GM23338 (cell line): Measurements from ENCODE around the gene SRPK1.

Source experiments
- CREB1 ChIP-seq: fragments of 250-450 bp; sonication (Bioruptor Pico); IDR thresholded peaks from 2 replicates; pipeline ENCODE4 v1.5.0; 2020; ENCODE audit warnings: low read depth, mild to moderate bottlenecking, moderate library complexity
- EZH2 ChIP-seq: fragments of 200-600 bp; sonication (generic); IDR thresholded peaks from one replicate; pipeline ENCODE4 v1.8.0; 2017; ENCODE audit warnings: antibody characterized with exemption, mild to moderate bottlenecking, low read depth; ENCODE audit not compliant: unreplicated experiment
- EZH2phosphoT487 ChIP-seq: fragments of 200-600 bp; sonication (generic); IDR thresholded peaks from one replicate; pipeline ENCODE4 v1.8.1; 2018; ENCODE audit warnings: antibody characterized with exemption; ENCODE audit not compliant: unreplicated experiment
- JUNB ChIP-seq: IDR thresholded peaks from one replicate; pipeline ENCODE4 v1.6.1; 2016; ENCODE audit warnings: antibody characterized with exemption; ENCODE audit not compliant: unreplicated experiment
- POLR2AphosphoS5 ChIP-seq: IDR thresholded peaks from 2 replicates; pipeline ENCODE4 v1.6.1; 2016; ENCODE audit warnings: antibody characterized with exemption, low read depth
- TF ChIP-seq, protein P1 (sequence below): IDR thresholded peaks from one replicate; pipeline ENCODE4 v1.6.1; 2018; ENCODE audit warnings: antibody characterized with exemption; ENCODE audit not compliant: unreplicated experiment
- TF ChIP-seq, protein P2 (sequence below), 2 experiments: fragments of 200-600 bp in 1 of 2; sonication (generic) in 1 of 2; conservative IDR thresholded peaks; 2 replicates each; pipeline versions ENCODE4 v1.5.1 to v1.6.1; 2016 to 2017; ENCODE audit warnings: antibody characterized with exemption in 2 of 2, low read depth in 2 of 2, mild to moderate bottlenecking in 2 of 2, moderate library complexity in 1 of 2

DNA sequence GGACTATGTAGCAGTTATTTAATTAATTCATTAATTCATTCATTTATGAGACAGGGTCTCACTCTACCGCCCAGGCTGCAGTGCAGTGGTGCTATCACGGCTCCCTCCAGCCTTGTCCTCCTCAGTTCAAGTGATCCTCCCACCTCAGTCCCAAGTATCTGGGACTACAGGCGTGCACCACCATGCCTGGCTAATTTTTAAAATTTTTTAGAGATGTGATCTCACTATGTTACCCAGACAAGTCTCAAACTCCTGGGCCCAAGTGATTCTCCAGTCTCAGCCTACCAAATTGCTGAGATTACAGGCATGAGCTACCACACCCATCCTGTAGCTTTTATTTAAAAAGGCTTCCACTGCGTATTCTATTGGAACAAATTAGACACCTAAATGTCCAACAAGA is 23.4 kb downstream of the SRPK1 start:
- TF ChIP-seq EZH2phosphoT487 = no peak
- TF ChIP-seq, protein P1, sequence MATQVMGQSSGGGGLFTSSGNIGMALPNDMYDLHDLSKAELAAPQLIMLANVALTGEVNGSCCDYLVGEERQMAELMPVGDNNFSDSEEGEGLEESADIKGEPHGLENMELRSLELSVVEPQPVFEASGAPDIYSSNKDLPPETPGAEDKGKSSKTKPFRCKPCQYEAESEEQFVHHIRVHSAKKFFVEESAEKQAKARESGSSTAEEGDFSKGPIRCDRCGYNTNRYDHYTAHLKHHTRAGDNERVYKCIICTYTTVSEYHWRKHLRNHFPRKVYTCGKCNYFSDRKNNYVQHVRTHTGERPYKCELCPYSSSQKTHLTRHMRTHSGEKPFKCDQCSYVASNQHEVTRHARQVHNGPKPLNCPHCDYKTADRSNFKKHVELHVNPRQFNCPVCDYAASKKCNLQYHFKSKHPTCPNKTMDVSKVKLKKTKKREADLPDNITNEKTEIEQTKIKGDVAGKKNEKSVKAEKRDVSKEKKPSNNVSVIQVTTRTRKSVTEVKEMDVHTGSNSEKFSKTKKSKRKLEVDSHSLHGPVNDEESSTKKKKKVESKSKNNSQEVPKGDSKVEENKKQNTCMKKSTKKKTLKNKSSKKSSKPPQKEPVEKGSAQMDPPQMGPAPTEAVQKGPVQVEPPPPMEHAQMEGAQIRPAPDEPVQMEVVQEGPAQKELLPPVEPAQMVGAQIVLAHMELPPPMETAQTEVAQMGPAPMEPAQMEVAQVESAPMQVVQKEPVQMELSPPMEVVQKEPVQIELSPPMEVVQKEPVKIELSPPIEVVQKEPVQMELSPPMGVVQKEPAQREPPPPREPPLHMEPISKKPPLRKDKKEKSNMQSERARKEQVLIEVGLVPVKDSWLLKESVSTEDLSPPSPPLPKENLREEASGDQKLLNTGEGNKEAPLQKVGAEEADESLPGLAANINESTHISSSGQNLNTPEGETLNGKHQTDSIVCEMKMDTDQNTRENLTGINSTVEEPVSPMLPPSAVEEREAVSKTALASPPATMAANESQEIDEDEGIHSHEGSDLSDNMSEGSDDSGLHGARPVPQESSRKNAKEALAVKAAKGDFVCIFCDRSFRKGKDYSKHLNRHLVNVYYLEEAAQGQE = no peak
- no peak for TF ChIP-seq EZH2
- TF ChIP-seq, protein P2, sequence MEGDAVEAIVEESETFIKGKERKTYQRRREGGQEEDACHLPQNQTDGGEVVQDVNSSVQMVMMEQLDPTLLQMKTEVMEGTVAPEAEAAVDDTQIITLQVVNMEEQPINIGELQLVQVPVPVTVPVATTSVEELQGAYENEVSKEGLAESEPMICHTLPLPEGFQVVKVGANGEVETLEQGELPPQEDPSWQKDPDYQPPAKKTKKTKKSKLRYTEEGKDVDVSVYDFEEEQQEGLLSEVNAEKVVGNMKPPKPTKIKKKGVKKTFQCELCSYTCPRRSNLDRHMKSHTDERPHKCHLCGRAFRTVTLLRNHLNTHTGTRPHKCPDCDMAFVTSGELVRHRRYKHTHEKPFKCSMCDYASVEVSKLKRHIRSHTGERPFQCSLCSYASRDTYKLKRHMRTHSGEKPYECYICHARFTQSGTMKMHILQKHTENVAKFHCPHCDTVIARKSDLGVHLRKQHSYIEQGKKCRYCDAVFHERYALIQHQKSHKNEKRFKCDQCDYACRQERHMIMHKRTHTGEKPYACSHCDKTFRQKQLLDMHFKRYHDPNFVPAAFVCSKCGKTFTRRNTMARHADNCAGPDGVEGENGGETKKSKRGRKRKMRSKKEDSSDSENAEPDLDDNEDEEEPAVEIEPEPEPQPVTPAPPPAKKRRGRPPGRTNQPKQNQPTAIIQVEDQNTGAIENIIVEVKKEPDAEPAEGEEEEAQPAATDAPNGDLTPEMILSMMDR (conservative IDR thresholded peaks at IDR 0.05; ENCODE audit: low read depth in 2 of 2) = no peak
- TF ChIP-seq POLR2AphosphoS5 = no peak
- no peak for TF ChIP-seq JUNB
- no peak for TF ChIP-seq CREB1 (CRISPR knock-in tag)
